ENCODE data around the gene RRAS2.
"Not testable (repeated sequence)": the region's sequence is repeated elsewhere in the genome, so short reads cannot be mapped to it uniquely, and the experiment has no call there.

The RRAS2 gene

GRCh38 chr11:14262271-14262846 lies 96.6 kb downstream of the RRAS2 start:
- 93 to 98% methylated on average over 8 of the region's 8 CpGs for WGBS, 2 experiments
- Histone ChIP-seq H3K4me3 (ENCODE audit: insufficient read depth, low read depth, low read length) (no peak overlapping the region), H3K4me1 (ENCODE audit: control insufficient read depth, insufficient read depth, low read length) (no peaks in the 10 kb centered on the region), H3K27ac (ENCODE audit: insufficient read depth, low read depth, low read length, poor library complexity, severe bottlenecking) (no peak overlapping the region), H3K9me3 (ENCODE audit: control insufficient read depth, low read length) (no peaks in the 10 kb centered on the region), H3K27me3 (ENCODE audit: control insufficient read depth, insufficient read depth, low read length, poor library complexity, severe bottlenecking) (no peaks in the 10 kb centered on the region), H3K36me3 (ENCODE audit: control insufficient read depth, insufficient read depth, low read length) (no peaks in the 10 kb centered on the region)

- Histone ChIP-seq H3K4me3 (ENCODE audit: insufficient read depth, low read depth, low read length) (no peak overlapping the region), H3K9me3 (ENCODE audit: control insufficient read depth, low read length) (no peaks in the 10 kb centered on the region), H3K27me3 (ENCODE audit: control insufficient read depth, insufficient read depth, low read length, poor library complexity, severe bottlenecking) (no peaks in the 10 kb centered on the region), H3K4me1 (ENCODE audit: control insufficient read depth, insufficient read depth, low read length) (no peaks in the 10 kb centered on the region), H3K27ac (ENCODE audit: insufficient read depth, low read depth, low read length, poor library complexity, severe bottlenecking) (no peak overlapping the region), H3K36me3 (ENCODE audit: control insufficient read depth, insufficient read depth, low read length) (no peaks in the 10 kb centered on the region)
- 94 to 95% methylated on average over 4 of the region's 4 CpGs for WGBS, 2 experiments
Measured at GRCh38 chr11:14261066-14261465, 97.9 kb downstream of the RRAS2 start.

GRCh38 chr11:14259878-14260277 lies 99.1 kb downstream of the RRAS2 start:
- H3K9me3 ChIP-seq (ENCODE audit: control insufficient read depth, low read length), result no peaks in the 10 kb centered on the region
- H3K27ac ChIP-seq (ENCODE audit: insufficient read depth, low read depth, low read length, poor library complexity, severe bottlenecking), result no peak overlapping the region
- H3K27me3 ChIP-seq (ENCODE audit: control insufficient read depth, insufficient read depth, low read length, poor library complexity, severe bottlenecking), result no peaks in the 10 kb centered on the region
- H3K36me3 ChIP-seq (ENCODE audit: control insufficient read depth, insufficient read depth, low read length), result no peaks in the 10 kb centered on the region
- WGBS, 2 experiments, result 78 to 95% methylated on average over 1 of the region's 1 CpG
- no peak overlapping the region for H3K4me3 ChIP-seq (ENCODE audit: insufficient read depth, low read depth, low read length)
- H3K4me1 ChIP-seq (ENCODE audit: control insufficient read depth, insufficient read depth, low read length), result no peaks in the 10 kb centered on the region

GRCh38 chr11:14259186-14259784 lies 99.7 kb downstream of the RRAS2 start:
- H3K27me3 ChIP-seq (ENCODE audit: control insufficient read depth, insufficient read depth, low read length, poor library complexity, severe bottlenecking), result no peaks in the 10 kb centered on the region
- no peaks in the 10 kb centered on the region for H3K4me1 ChIP-seq (ENCODE audit: control insufficient read depth, insufficient read depth, low read length)
- no peaks in the 10 kb centered on the region for H3K36me3 ChIP-seq (ENCODE audit: control insufficient read depth, insufficient read depth, low read length)
- 93 to 94% methylated on average over 38 of the region's 38 CpGs for WGBS, 2 experiments
- no peak overlapping the region for H3K4me3 ChIP-seq (ENCODE audit: insufficient read depth, low read depth, low read length)
- no peaks in the 10 kb centered on the region for H3K9me3 ChIP-seq (ENCODE audit: control insufficient read depth, low read length)
- no peak overlapping the region for H3K27ac ChIP-seq (ENCODE audit: insufficient read depth, low read depth, low read length, poor library complexity, severe bottlenecking)

- WGBS, 2 experiments, result 82 to 86% methylated on average over 6 of the region's 6 CpGs
- Histone ChIP-seq H3K4me1 (ENCODE audit: control insufficient read depth, insufficient read depth, low read length) (no peaks in the 10 kb centered on the region), H3K27me3 (ENCODE audit: control insufficient read depth, insufficient read depth, low read length, poor library complexity, severe bottlenecking) (no peaks in the 10 kb centered on the region), H3K36me3 (ENCODE audit: control insufficient read depth, insufficient read depth, low read length) (no peaks in the 10 kb centered on the region), H3K4me3 (ENCODE audit: insufficient read depth, low read depth, low read length) (no peak overlapping the region), H3K27ac (ENCODE audit: insufficient read depth, low read depth, low read length, poor library complexity, severe bottlenecking) (no peak overlapping the region), H3K9me3 (ENCODE audit: control insufficient read depth, low read length) (no peaks in the 10 kb centered on the region)
Measured at GRCh38 chr11:14258221-14258935, 100.6 kb downstream of the RRAS2 start.

GRCh38 chr11:14255238-14255534 lies 103.8 kb downstream of the RRAS2 start:
- H3K36me3 ChIP-seq (ENCODE audit: control insufficient read depth, insufficient read depth, low read length), result no peaks in the 10 kb centered on the region
- H3K27me3 ChIP-seq (ENCODE audit: control insufficient read depth, insufficient read depth, low read length, poor library complexity, severe bottlenecking), result no peaks in the 10 kb centered on the region
- H3K4me3 ChIP-seq (ENCODE audit: insufficient read depth, low read depth, low read length), result no peak overlapping the region
- no peak overlapping the region for H3K27ac ChIP-seq (ENCODE audit: insufficient read depth, low read depth, low read length, poor library complexity, severe bottlenecking)
- H3K4me1 ChIP-seq (ENCODE audit: control insufficient read depth, insufficient read depth, low read length), result no peaks in the 10 kb centered on the region
- 50% methylated on average over 2 of the region's 2 CpGs for WGBS, 2 experiments
- H3K9me3 ChIP-seq (ENCODE audit: control insufficient read depth, low read length), result no peaks in the 10 kb centered on the region

- H3K4me3 ChIP-seq (ENCODE audit: insufficient read depth, low read depth, low read length), result no peak overlapping the region
- no peaks in the 10 kb centered on the region for H3K9me3 ChIP-seq (ENCODE audit: control insufficient read depth, low read length)
- H3K27ac ChIP-seq (ENCODE audit: insufficient read depth, low read depth, low read length, poor library complexity, severe bottlenecking), result no peak overlapping the region
- WGBS, 2 experiments, result 95% methylated on average over 13 of the region's 13 CpGs
- H3K4me1 ChIP-seq (ENCODE audit: control insufficient read depth, insufficient read depth, low read length), result no peaks in the 10 kb centered on the region
- no peaks in the 10 kb centered on the region for H3K27me3 ChIP-seq (ENCODE audit: control insufficient read depth, insufficient read depth, low read length, poor library complexity, severe bottlenecking)
- no peaks in the 10 kb centered on the region for H3K36me3 ChIP-seq (ENCODE audit: control insufficient read depth, insufficient read depth, low read length)
Measured at GRCh38 chr11:14254533-14255237, 104.3 kb downstream of the RRAS2 start.

GRCh38 chr11:14253840-14254239 lies 105.1 kb downstream of the RRAS2 start:
- no peaks in the 10 kb centered on the region for H3K36me3 ChIP-seq (ENCODE audit: control insufficient read depth, insufficient read depth, low read length)
- peaks cover 5% of the 10 kb centered on the region for H3K4me1 ChIP-seq (ENCODE audit: control insufficient read depth, insufficient read depth, low read length)
- H3K9me3 ChIP-seq (ENCODE audit: control insufficient read depth, low read length), result no peaks in the 10 kb centered on the region
- WGBS, 2 experiments, result 95 to 97% methylated on average over 5 of the region's 5 CpGs
- no peak overlapping the region for H3K4me3 ChIP-seq (ENCODE audit: insufficient read depth, low read depth, low read length)
- no peak overlapping the region for H3K27ac ChIP-seq (ENCODE audit: insufficient read depth, low read depth, low read length, poor library complexity, severe bottlenecking)
- no peaks in the 10 kb centered on the region for H3K27me3 ChIP-seq (ENCODE audit: control insufficient read depth, insufficient read depth, low read length, poor library complexity, severe bottlenecking)

GRCh38 chr11:14253421-14253820 lies 105.6 kb downstream of the RRAS2 start:
- no peaks in the 10 kb centered on the region for H3K36me3 ChIP-seq (ENCODE audit: control insufficient read depth, insufficient read depth, low read length)
- H3K4me1 ChIP-seq (ENCODE audit: control insufficient read depth, insufficient read depth, low read length), result peaks cover 10% of the 10 kb centered on the region
- 85 to 89% methylated on average over 2 of the region's 2 CpGs for WGBS, 2 experiments

GRCh38 chr11:14252501-14252900 lies 106.5 kb downstream of the RRAS2 start:
- H3K4me1 ChIP-seq (ENCODE audit: control insufficient read depth, insufficient read depth, low read length), result peaks cover 13% of the 10 kb centered on the region
- WGBS, 2 experiments, result 96 to 98% methylated on average over 9 to 10 of the region's 12 CpGs
- H3K27me3 ChIP-seq (ENCODE audit: control insufficient read depth, insufficient read depth, low read length, poor library complexity, severe bottlenecking); H3K4me3 ChIP-seq (ENCODE audit: insufficient read depth, low read depth, low read length); H3K9me3 ChIP-seq (ENCODE audit: control insufficient read depth, low read length); H3K36me3 ChIP-seq (ENCODE audit: control insufficient read depth, insufficient read depth, low read length); H3K27ac ChIP-seq (ENCODE audit: insufficient read depth, low read depth, low read length, poor library complexity, severe bottlenecking): not testable (repeated sequence)

More at GRCh38 chr11:14253421-14253820, 105.6 kb downstream of the RRAS2 start:
- no peak overlapping the region for H3K4me3 ChIP-seq (ENCODE audit: insufficient read depth, low read depth, low read length)
- no peaks in the 10 kb centered on the region for H3K27me3 ChIP-seq (ENCODE audit: control insufficient read depth, insufficient read depth, low read length, poor library complexity, severe bottlenecking)
- H3K9me3 ChIP-seq (ENCODE audit: control insufficient read depth, low read length), result no peaks in the 10 kb centered on the region
- H3K27ac ChIP-seq (ENCODE audit: insufficient read depth, low read depth, low read length, poor library complexity, severe bottlenecking), result no peak overlapping the region

Data from ectodermal cell (in vitro differentiated cells).